NT2/D1 (cell line): ENCODE data around the gene FAF1.

Experiments
- SUZ12 ChIP-seq: IDR thresholded peaks from 2 replicates; pipeline ENCODE4 v1.6.1; 2011; ENCODE audit not compliant: insufficient read length, insufficient read depth; ENCODE audit errors: extremely low read depth
- YY1 ChIP-seq: IDR thresholded peaks from 2 replicates; pipeline ENCODE4 v1.6.1; 2011; ENCODE audit not compliant: insufficient read length, insufficient read depth
- ZNF274 ChIP-seq: IDR thresholded peaks from 2 replicates; pipeline ENCODE4 v1.6.1; 2011; ENCODE audit warnings: mild to moderate bottlenecking, low read depth, low read length

DNA sequence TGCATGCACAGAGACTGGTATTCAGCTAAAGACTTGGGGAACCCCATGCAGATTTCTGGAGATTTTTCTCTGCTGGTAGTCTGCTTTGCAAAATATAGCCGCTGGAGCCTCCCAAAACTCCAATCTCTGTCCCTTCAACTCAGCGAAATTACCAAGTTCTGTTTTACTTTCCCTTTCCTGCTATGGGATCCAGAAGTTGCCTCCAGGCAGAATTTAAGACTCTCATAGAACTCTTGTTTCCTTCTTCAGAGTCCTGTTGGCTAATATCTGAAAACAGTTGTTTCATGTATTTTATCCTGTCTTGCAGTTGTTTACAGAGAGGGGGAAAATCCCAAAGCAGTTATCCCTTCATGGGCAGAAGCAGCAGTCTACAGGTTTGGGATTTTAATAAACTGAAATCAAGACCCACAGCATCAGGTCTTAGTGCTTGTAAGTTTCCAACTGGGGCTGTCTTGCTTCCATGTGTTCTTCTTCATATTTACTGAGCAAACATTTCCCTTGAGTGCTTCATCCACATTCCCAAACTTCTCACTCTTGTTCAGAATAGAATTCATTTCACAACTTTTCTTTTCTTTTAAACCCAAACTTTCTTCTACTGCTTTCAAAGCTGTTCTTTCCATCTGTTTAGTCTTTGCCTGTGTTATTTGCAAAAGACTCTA, 315.5 kb downstream of the FAF1 start:
- no peak for TF ChIP-seq YY1
- TF ChIP-seq ZNF274: no peak
- no peak for TF ChIP-seq SUZ12
